IPS-20b (cell line): Measurements from ENCODE around the gene TAF10.

Experiments
- H3K27ac ChIP-seq: one replicate; pipeline ENCODE4 v1.5.1; 2013; ENCODE audit warnings: low read length
- H3K27me3 ChIP-seq: 2 replicates; pipeline ENCODE4 v1.6.1; 2013; ENCODE audit warnings: mild to moderate bottlenecking, low read length, inconsistent platforms; ENCODE audit not compliant: insufficient read depth
- H3K36me3 ChIP-seq: 2 replicates; pipeline ENCODE4 v1.6.1; 2013; ENCODE audit warnings: low read depth, mild to moderate bottlenecking, inconsistent platforms, low read length, moderate library complexity; ENCODE audit not compliant: insufficient read depth
- H3K4me1 ChIP-seq: 2 replicates; pipeline ENCODE4 v1.6.1; 2013; ENCODE audit warnings: mild to moderate bottlenecking, control low read depth, inconsistent platforms, low read length, moderate library complexity; ENCODE audit not compliant: insufficient read depth
- H3K4me3 ChIP-seq: 2 replicates; pipeline ENCODE4 v1.5.1; 2013; ENCODE audit warnings: mild to moderate bottlenecking, low read length, inconsistent platforms
- H3K9ac ChIP-seq: 2 replicates; pipeline ENCODE4 v1.6.1; 2013; ENCODE audit warnings: low read depth, mild to moderate bottlenecking, inconsistent platforms, low read length, moderate library complexity
- H3K9me3 ChIP-seq: 2 replicates; pipeline ENCODE4 v1.6.1; 2013; ENCODE audit warnings: mild to moderate bottlenecking, low read depth, low read length, inconsistent platforms; ENCODE audit not compliant: insufficient read depth

TAF10 gene

DNA sequence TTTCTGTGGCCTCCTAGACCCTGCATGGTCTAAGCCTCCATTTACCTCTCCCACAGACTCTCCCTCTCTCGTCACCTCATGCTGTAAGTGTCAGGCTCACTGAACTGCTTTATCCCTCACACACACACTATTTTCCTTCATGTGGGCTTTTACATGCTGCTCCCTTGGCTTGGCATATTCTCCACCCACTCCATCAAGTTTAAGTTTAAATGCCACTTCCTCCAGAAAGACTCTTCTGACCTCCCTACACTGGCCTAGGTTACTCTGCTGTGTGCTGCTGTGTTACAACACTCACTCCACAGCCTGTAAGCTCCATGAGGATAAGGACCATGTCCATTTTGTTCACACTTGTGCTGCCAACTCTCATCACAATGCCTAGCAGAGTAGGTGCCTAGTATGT, 41.1 kb upstream of the TAF10 start:
- Histone ChIP-seq H3K4me3 (no peak overlapping the region), H3K36me3 (no peaks in the 10 kb centered on the region), H3K4me1 (peaks cover 11% of the 10 kb centered on the region; the same call in 1 of the 2 replicates), H3K27me3 (peaks cover 39% of the 10 kb centered on the region), H3K9me3 (no peaks in the 10 kb centered on the region), H3K27ac (no peak overlapping the region), H3K9ac (no peak overlapping the region)

GRCh38 chr11:6652182-6652581, 40.2 kb upstream of the TAF10 start:
- H3K4me1 ChIP-seq, result peaks cover 11% of the 10 kb centered on the region; the same call in 1 of the 2 replicates
- no peaks in the 10 kb centered on the region for H3K9me3 ChIP-seq
- H3K4me3 ChIP-seq, result no peak overlapping the region
- peaks cover 30% of the 10 kb centered on the region for H3K27me3 ChIP-seq
- H3K36me3 ChIP-seq, result no peaks in the 10 kb centered on the region
- no peak overlapping the region for H3K27ac ChIP-seq
- no peak overlapping the region for H3K9ac ChIP-seq

- Histone ChIP-seq H3K9me3 (no peaks in the 10 kb centered on the region), H3K27ac (no peak overlapping the region), H3K36me3 (no peaks in the 10 kb centered on the region), H3K9ac (no peak overlapping the region), H3K4me3 (no peak overlapping the region), H3K27me3 (peaks cover 18% of the 10 kb centered on the region), H3K4me1 (no peaks in the 10 kb centered on the region)
Measured at GRCh38 chr11:6650980-6651379, 39.0 kb upstream of the TAF10 start.

- no peak overlapping the region for H3K4me3 ChIP-seq
- H3K27me3 ChIP-seq, result peaks cover 16% of the 10 kb centered on the region
- no peaks in the 10 kb centered on the region for H3K36me3 ChIP-seq
- H3K4me1 ChIP-seq, result no peaks in the 10 kb centered on the region
- H3K27ac ChIP-seq, result no peak overlapping the region
- H3K9ac ChIP-seq, result no peak overlapping the region
- no peaks in the 10 kb centered on the region for H3K9me3 ChIP-seq
Measured at GRCh38 chr11:6650104-6650503, 38.1 kb upstream of the TAF10 start.

DNA sequence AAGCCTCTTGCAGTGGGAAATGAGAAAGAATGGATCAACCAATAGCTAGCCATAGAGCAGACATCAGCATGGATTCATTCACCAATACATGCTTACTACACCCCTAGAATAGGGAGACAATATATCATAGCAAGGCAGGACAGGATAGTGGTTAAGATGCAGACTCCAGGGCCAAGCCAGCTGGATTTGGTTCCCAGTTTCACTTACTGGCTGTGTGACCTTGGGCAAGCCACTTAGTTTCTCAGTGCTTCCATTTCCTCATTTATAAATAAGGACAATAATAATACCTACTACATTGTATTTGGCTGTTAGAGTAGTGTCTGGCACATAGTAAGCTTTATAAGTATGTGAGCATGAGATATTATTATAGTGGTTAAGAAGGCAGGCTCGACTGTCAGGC, 36.5 kb upstream of the TAF10 start:
- Histone ChIP-seq H3K9ac (no peak overlapping the region), H3K4me3 (no peak overlapping the region), H3K27me3 (0 out of 2 replicates have a peak, but pooled peaks cover 3% of the 10 kb centered on the region), H3K27ac (no peak overlapping the region), H3K36me3 (no peaks in the 10 kb centered on the region), H3K4me1 (no peaks in the 10 kb centered on the region), H3K9me3 (no peaks in the 10 kb centered on the region)

DNA sequence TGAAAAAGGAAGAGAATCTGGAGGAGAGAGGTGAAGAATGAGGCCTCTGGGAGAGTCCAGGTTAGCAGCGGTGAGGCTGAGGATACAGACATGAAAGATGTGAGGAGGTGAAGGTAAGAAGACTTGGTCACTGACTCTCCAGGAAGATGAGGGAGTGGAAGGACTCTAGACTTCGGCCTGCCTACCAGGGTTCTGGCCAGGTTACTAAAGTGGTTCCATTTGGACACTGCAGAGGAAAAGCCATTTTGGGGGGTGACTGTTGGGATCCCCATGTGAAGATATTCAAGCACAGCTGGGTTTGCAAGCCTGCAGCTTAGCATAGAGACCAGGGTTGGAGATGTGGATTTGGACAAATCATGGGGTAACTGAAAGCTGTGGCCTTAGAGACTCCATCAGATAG, 35.8 kb upstream of the TAF10 start:
- Histone ChIP-seq H3K27me3 (0 out of 2 replicates have a peak, but pooled peaks cover 3% of the 10 kb centered on the region), H3K9ac (no peak overlapping the region), H3K4me3 (no peak overlapping the region), H3K27ac (no peak overlapping the region), H3K9me3 (no peaks in the 10 kb centered on the region), H3K36me3 (no peaks in the 10 kb centered on the region), H3K4me1 (no peaks in the 10 kb centered on the region)

GRCh38 chr11:6646918-6647679, 35.1 kb upstream of the TAF10 start:
- no peak overlapping the region for H3K27ac ChIP-seq
- H3K9ac ChIP-seq, result no peak overlapping the region
- H3K36me3 ChIP-seq, result no peaks in the 10 kb centered on the region
- H3K4me1 ChIP-seq, result no peaks in the 10 kb centered on the region
- H3K9me3 ChIP-seq, result no peaks in the 10 kb centered on the region
- H3K27me3 ChIP-seq, result no peaks in the 10 kb centered on the region
- no peak overlapping the region for H3K4me3 ChIP-seq

DNA sequence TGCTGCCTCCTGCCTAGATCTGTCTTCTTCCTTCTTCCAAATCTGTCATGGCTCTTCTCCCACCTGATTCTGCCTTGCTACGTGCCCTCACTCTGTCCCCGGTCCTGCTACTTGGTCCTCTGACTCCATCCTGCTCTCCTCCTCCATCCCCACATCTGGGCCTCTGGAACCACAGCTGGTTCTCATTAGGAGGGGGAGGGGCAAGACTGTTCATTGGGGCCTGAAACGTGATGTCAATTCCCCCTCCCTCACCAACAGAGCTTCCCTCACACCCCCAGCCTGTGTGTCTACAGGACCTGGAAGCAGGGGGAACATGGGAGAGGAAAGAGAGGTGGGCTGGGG, 34.5 kb upstream of the TAF10 start:
- Histone ChIP-seq H3K4me1 (no peaks in the 10 kb centered on the region), H3K27ac (no peak overlapping the region), H3K4me3 (no peak overlapping the region), H3K9ac (peak overlapping the region; percentile 6; the same call in 1 of the 2 replicates), H3K9me3 (no peaks in the 10 kb centered on the region), H3K27me3 (no peaks in the 10 kb centered on the region), H3K36me3 (no peaks in the 10 kb centered on the region)

GRCh38 chr11:6646071-6646470, 34.1 kb upstream of the TAF10 start:
- H3K27me3 ChIP-seq, result no peaks in the 10 kb centered on the region
- H3K4me3 ChIP-seq, result no peak overlapping the region
- H3K4me1 ChIP-seq, result no peaks in the 10 kb centered on the region
- no peak overlapping the region for H3K27ac ChIP-seq
- H3K9ac ChIP-seq, result no peak overlapping the region
- H3K9me3 ChIP-seq, result no peaks in the 10 kb centered on the region
- H3K36me3 ChIP-seq, result no peaks in the 10 kb centered on the region

DNA sequence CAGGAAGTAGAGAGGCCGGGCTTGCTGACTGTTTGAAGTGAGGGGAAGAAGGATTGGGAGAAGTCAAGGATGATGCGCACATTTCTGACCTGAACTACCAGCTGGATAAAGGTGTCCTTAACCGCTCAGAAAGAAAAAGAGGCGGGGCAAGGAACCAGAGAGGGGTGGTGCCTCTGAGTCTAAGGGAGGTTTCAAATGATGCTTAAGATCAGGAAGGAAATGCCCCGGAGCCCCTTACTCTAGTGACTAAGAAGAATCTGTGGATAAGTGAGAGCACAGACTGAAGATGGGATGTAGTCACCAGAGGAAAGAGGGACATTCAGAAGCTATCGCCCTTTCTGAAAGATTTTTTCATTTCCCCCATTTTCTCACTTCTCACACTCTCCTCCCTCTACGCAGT, 30.9 kb upstream of the TAF10 start:
- H3K36me3 ChIP-seq, result no peaks in the 10 kb centered on the region
- H3K9ac ChIP-seq, result no peak overlapping the region
- no peak overlapping the region for H3K4me3 ChIP-seq
- no peaks in the 10 kb centered on the region for H3K27me3 ChIP-seq
- H3K27ac ChIP-seq, result no peak overlapping the region
- no peaks in the 10 kb centered on the region for H3K4me1 ChIP-seq
- no peaks in the 10 kb centered on the region for H3K9me3 ChIP-seq

- Histone ChIP-seq H3K36me3 (no peaks in the 10 kb centered on the region), H3K27ac (no peak overlapping the region), H3K4me3 (no peak overlapping the region), H3K9ac (no peak overlapping the region), H3K27me3 (no peaks in the 10 kb centered on the region), H3K9me3 (no peaks in the 10 kb centered on the region), H3K4me1 (no peaks in the 10 kb centered on the region)
Measured at GRCh38 chr11:6640985-6641701, 29.1 kb upstream of the TAF10 start.
